Brain microvascular endothelial cell (primary cell): ENCODE data around the gene TAGAP.
A peak's percentile ranks its signal among the peaks of the same experiment; 100 is the strongest.

Source experiments
- DNase-seq: peaks from one replicate; pipeline ENCODE4 v3.0.0-alpha.2; 2020
- H3K27ac ChIP-seq: fragments of 250-450 bp; sonication (Bioruptor Pico); 2 replicates; pipeline ENCODE4 v1.5.1; 2020; ENCODE audit warnings: mild to moderate bottlenecking, moderate library complexity
- H3K27me3 ChIP-seq: fragments of 250-450 bp; sonication (Bioruptor Pico); replicated peaks from 2 replicates; pipeline ENCODE4 v1.5.1; 2020; ENCODE audit warnings: mild to moderate bottlenecking
- H3K36me3 ChIP-seq: fragments of 250-450 bp; sonication (Bioruptor Pico); replicated peaks from 2 replicates; pipeline ENCODE4 v1.5.1; 2020; ENCODE audit warnings: mild to moderate bottlenecking
- H3K4me3 ChIP-seq: 2 replicates; pipeline ENCODE4 v1.5.1; 2011; ENCODE audit warnings: low read depth, mild to moderate bottlenecking, control low read depth, low read length, moderate library complexity
- in situ Hi-C: cut with HindIII; loops from 2 replicates; pipeline ENCODE4 v1.10.0; 2017; ENCODE audit warnings: low sequenced_read_pairs, low pct_ligation_motif_present
- TF ChIP-seq, protein P1 (sequence below): IDR thresholded peaks from 2 replicates; pipeline ENCODE4 v1.5.1; 2011; ENCODE audit warnings: low read depth, mild to moderate bottlenecking, moderate library complexity, low read length, control low read depth, inconsistent platforms; ENCODE audit errors: missing control alignments

TAGAP gene

DNA sequence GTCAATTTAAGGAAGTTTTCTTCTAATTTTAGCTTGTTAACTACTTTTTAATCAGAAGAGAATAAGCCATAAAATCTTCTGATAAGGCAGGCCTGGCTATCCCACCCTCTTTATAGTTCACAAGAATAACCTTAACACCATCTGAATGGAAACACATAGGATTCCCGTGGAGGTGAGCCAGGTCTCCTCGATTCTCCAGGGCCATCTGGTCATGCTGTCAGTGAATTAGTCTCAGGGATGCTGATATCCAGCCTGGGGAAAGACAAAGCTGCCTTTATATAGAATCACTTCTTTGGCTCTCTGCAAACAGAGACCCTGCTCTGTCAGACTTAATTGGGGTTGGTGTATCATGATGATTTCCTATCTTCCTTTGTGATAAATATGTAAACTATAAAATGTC lies 30.1 kb upstream of the TAGAP start:
- TF ChIP-seq, protein P1, sequence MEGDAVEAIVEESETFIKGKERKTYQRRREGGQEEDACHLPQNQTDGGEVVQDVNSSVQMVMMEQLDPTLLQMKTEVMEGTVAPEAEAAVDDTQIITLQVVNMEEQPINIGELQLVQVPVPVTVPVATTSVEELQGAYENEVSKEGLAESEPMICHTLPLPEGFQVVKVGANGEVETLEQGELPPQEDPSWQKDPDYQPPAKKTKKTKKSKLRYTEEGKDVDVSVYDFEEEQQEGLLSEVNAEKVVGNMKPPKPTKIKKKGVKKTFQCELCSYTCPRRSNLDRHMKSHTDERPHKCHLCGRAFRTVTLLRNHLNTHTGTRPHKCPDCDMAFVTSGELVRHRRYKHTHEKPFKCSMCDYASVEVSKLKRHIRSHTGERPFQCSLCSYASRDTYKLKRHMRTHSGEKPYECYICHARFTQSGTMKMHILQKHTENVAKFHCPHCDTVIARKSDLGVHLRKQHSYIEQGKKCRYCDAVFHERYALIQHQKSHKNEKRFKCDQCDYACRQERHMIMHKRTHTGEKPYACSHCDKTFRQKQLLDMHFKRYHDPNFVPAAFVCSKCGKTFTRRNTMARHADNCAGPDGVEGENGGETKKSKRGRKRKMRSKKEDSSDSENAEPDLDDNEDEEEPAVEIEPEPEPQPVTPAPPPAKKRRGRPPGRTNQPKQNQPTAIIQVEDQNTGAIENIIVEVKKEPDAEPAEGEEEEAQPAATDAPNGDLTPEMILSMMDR: no peak
- in situ Hi-C loops: no loop called here
- H3K36me3 ChIP-seq: no peaks in the 10 kb centered on the region
- H3K27me3 ChIP-seq: no peaks in the 10 kb centered on the region
- no peak for DNase-seq
- H3K27ac ChIP-seq: no peak overlapping the region
- H3K4me3 ChIP-seq: no peak overlapping the region

DNA sequence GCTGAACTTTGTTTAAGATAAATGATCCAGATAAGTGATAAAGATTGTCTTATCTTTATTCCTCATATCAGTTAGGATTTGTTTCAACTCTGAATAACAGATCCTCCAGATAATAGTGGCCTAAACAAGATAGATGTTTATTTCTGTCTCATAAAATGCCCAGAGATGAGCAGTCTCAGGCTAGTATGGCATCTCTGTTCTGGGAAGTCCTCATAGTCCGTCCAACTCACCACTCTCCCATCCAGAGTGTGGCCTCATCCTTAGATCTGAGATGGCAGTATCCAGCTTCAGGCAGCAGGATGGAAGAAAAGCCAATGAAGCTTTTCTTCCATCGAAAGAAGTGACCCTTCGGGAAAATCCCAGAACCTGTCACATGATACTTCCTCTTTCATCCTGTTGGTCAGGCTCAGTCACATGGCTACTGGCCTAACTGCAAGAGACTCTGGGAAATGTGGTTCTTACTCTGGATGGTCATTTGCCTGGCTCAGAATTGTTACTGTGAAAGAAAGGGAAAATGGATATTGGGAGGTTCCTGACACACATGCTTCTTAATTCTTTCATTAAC lies 29.4 kb upstream of the TAGAP start:
- Histone ChIP-seq H3K36me3 (no peaks in the 10 kb centered on the region), H3K27me3 (peaks cover 2% of the 10 kb centered on the region), H3K27ac (no peak overlapping the region), H3K4me3 (peak overlapping the region; percentile 36)
- DNase-seq: peak; percentile 11
- in situ Hi-C loops: no loop called here
- TF ChIP-seq, protein P1: no peak

DNA sequence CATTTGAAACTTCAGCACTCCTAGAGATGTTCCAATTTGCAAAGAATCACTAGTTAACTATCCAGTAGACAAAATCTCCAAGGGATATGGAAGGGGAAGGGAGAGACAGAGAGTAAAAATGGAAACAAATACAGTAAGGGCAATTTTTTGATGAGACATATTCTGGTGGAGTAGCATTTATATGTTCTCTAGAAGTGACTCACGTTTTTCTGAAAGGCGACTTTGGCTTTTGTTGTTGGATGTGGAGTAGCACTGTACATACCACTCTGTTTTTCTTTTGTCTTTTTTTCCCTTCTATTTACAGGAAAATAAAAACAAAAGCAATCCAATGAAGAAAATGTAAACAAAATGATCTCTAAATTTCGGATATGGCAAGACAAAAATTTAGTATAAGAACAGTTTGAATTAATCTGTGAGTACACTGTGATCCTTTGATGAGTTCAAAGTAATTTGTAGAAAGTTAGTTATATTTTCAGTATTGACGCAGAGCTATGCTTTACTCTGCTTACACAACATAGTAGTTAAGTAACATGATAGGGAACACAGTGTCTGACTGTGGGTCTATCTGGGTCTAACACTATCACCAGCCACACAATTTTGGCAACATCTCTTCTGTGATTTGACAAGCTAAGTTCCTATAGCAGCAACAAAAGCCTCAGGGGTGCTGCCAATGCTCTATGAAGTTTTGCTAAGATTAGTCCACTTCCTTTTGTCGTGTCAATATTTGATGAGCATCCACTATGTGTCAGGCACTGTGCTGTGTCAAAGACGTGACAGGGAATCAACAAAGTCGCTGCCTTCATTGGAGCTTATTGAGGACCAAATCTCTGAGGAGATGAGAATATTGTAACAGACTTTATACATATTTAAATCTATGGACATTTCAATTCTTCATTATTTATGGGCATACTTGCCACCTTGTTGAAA lies 27.3 kb upstream of the TAGAP start:
- Histone ChIP-seq H3K36me3 (no peaks in the 10 kb centered on the region), H3K27ac (no peak overlapping the region), H3K27me3 (peaks cover 11% of the 10 kb centered on the region), H3K4me3 (no peak overlapping the region)
- TF ChIP-seq, protein P1: no peak
- in situ Hi-C loops: no loop called here
- DNase-seq: no peak

DNA sequence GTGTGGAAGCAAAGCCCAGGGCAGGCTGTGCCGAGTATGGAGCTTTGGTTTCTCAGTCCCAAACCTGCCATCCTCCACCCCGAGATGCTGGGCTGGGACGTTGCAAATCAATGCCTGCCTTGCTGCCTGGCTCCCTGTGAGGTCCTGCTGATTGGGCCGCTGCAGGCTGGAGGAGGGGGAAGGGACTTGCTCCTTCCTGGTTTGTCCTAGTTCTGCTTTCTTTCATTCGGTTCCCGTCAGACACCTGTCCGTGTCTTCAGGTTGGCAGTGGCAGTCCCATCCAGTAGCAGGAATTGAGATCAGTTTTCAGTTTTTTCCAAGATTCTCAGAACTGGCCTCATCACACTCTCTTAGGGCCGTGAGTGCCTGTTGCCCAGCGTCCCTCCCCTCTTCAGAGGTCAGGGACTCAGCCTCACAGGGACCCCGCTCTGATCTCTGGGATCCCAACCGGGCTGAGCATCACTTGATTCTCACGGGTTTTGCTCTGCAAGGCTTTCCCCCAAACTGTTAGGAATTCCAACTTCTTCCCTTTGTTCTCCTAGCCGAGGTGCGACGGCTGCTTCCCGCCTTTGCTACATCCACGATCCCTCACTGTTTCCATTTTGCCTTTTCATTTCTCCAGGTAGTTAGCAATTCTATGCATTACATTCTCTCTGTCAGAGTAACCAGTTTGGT lies 24.2 kb upstream of the TAGAP start:
- H3K27ac ChIP-seq: no peak overlapping the region
- peaks cover 15% of the 10 kb centered on the region for H3K27me3 ChIP-seq
- no peaks in the 10 kb centered on the region for H3K36me3 ChIP-seq
- DNase-seq: no peak
- in situ Hi-C loops: no loop called here
- H3K4me3 ChIP-seq: no peak overlapping the region
- TF ChIP-seq, protein P1: no peak

DNA sequence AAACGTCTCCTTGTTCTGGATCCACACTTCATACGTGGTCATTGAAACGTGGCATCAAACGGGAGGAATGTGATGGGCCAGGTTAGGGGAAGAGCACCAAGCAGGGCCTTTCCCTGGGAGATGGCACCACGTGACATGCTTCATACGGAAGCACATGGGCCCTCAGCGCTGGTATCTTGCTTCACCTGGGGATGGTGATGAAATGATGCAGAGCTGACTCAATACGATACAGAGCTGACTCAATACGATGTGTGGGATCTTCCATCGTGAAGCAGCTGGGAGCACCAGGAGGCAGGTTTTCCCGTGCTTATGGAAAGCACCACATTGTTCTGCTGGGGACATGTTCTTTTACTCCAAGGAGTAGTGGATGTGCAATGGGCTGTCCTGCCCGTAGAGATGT lies 22.5 kb upstream of the TAGAP start:
- TF ChIP-seq, protein P1: no peak
- Histone ChIP-seq H3K36me3 (no peaks in the 10 kb centered on the region), H3K27ac (no peak overlapping the region), H3K4me3 (no peak overlapping the region), H3K27me3 (peaks cover 18% of the 10 kb centered on the region)
- in situ Hi-C loops: no loop called here
- no peak for DNase-seq
